GM23338 (cell line): ENCODE results near the gene GTF2F1. TPM values are rescaled to one million over a fixed set of nuclear protein-coding genes. Genes with fewer than 3 reads are reported as not detected.

Experiments used
- ATAC-seq: fragments of 200-7000 bp; cut with Tn5 transposase; 3 replicates; pipeline ENCODE4 v1.9.1; 2020
- DNase-seq: peaks from one replicate; pipeline ENCODE4 v3.0.0-alpha.2; 2015; ENCODE audit warnings: low spot score
- H2AFZ ChIP-seq: fragments of 200-600 bp; sonication (generic); 2 replicates; pipeline ENCODE4 v1.8.0; 2016; ENCODE audit warnings: antibody characterized with exemption, mild to moderate bottlenecking, moderate library complexity
- H3F3A ChIP-seq: fragments of 200-600 bp; sonication (generic); replicated peaks from 2 replicates; pipeline ENCODE4 v1.8.0; 2017; ENCODE audit warnings: antibody characterized with exemption, mixed run types, low read depth
- H3K27ac ChIP-seq: fragments of 200-600 bp; sonication (generic); 2 replicates; pipeline ENCODE4 v1.6.1; 2016; ENCODE audit warnings: low read depth
- H3K27me3 ChIP-seq: fragments of 200-600 bp; sonication (generic); 2 replicates; pipeline ENCODE4 v1.8.0; 2016; ENCODE audit warnings: mild to moderate bottlenecking, mixed run types, moderate library complexity; ENCODE audit not compliant: insufficient read depth
- H3K36me3 ChIP-seq: fragments of 200-600 bp; sonication (generic); 2 replicates; pipeline ENCODE4 v1.8.0; 2016; ENCODE audit warnings: mild to moderate bottlenecking; ENCODE audit not compliant: insufficient read depth
- H3K4me1 ChIP-seq: fragments of 200-600 bp; sonication (generic); 2 replicates; pipeline ENCODE4 v1.8.0; 2016; ENCODE audit warnings: mild to moderate bottlenecking, moderate library complexity; ENCODE audit not compliant: insufficient read depth
- H3K4me2 ChIP-seq: fragments of 200-600 bp; sonication (generic); 2 replicates; pipeline ENCODE4 v1.7.1; 2017; ENCODE audit warnings: mixed run types
- H3K4me3 ChIP-seq: fragments of 200-600 bp; sonication (generic); 2 replicates; pipeline ENCODE4 v1.6.1; 2016; ENCODE audit warnings: mixed run types
- H3K79me2 ChIP-seq: fragments of 200-600 bp; sonication (generic); replicated peaks from 2 replicates; pipeline ENCODE4 v1.8.0; 2017; ENCODE audit warnings: mild to moderate bottlenecking; ENCODE audit not compliant: insufficient read depth
- H3K9me2 ChIP-seq: fragments of 200-600 bp; sonication (generic); 2 replicates; pipeline ENCODE4 v1.8.0; 2017; ENCODE audit not compliant: insufficient read depth
- H4K20me1 ChIP-seq: fragments of 200-600 bp; sonication (generic); replicated peaks from 2 replicates; pipeline ENCODE4 v1.8.0; 2017; ENCODE audit warnings: mild to moderate bottlenecking; ENCODE audit not compliant: insufficient read depth
- H3K27ac Mint-ChIP-seq: 2 replicates; pipeline ENCODE4 v1.8.0; 2020; ENCODE audit warnings: inconsistent platforms, mild to moderate bottlenecking, moderate library complexity, mixed read lengths
- H3K27me3 Mint-ChIP-seq: 3 replicates; pipeline ENCODE4 v1.8.0; 2022; ENCODE audit warnings: low read depth, mild to moderate bottlenecking, moderate library complexity, mixed read lengths, inconsistent platforms; ENCODE audit not compliant: insufficient read depth, poor library complexity
- H3K36me3 Mint-ChIP-seq: 3 replicates; pipeline ENCODE4 v1.8.0; 2021; ENCODE audit warnings: low read depth, mild to moderate bottlenecking, inconsistent platforms, moderate library complexity, mixed read lengths
- H3K4me1 Mint-ChIP-seq: 3 replicates; pipeline ENCODE4 v1.8.0; 2020; ENCODE audit warnings: mild to moderate bottlenecking, inconsistent platforms, mixed read lengths
- H3K4me3 Mint-ChIP-seq: 3 replicates; pipeline ENCODE4 v1.8.0; 2021; ENCODE audit warnings: moderate library complexity, mild to moderate bottlenecking, inconsistent platforms, mixed read lengths
- H3K9me3 Mint-ChIP-seq: 3 replicates; pipeline ENCODE4 v1.8.0; 2020; ENCODE audit warnings: moderate library complexity, mild to moderate bottlenecking, inconsistent platforms, mixed read lengths
- CREB1 ChIP-seq: fragments of 250-450 bp; sonication (Bioruptor Pico); IDR thresholded peaks from 2 replicates; pipeline ENCODE4 v1.5.0; 2020; ENCODE audit warnings: low read depth, mild to moderate bottlenecking, moderate library complexity
- EZH2phosphoT487 ChIP-seq: fragments of 200-600 bp; sonication (generic); IDR thresholded peaks from one replicate; pipeline ENCODE4 v1.8.1; 2018; ENCODE audit warnings: antibody characterized with exemption; ENCODE audit not compliant: unreplicated experiment
- JUNB ChIP-seq: IDR thresholded peaks from one replicate; pipeline ENCODE4 v1.6.1; 2016; ENCODE audit warnings: antibody characterized with exemption; ENCODE audit not compliant: unreplicated experiment
- NANOG ChIP-seq: IDR thresholded peaks from 2 replicates; pipeline ENCODE4 v1.6.1; 2016; ENCODE audit warnings: antibody characterized with exemption, borderline replicate concordance
- POLR2AphosphoS5 ChIP-seq: IDR thresholded peaks from 2 replicates; pipeline ENCODE4 v1.6.1; 2016; ENCODE audit warnings: antibody characterized with exemption, low read depth
- ZNF331 ChIP-seq: fragments of 250-450 bp; sonication (Bioruptor Pico); IDR thresholded peaks from 2 replicates; pipeline ENCODE4 v1.5.0; 2020; ENCODE audit warnings: low read depth, mild to moderate bottlenecking, moderate library complexity
- polyA plus RNA-seq: library from polyadenylated mRNA; unstranded; fragments of >200 nt; fragmentation: Nextera tagmentation; extraction: Ambion mirVana; gene quantifications from 2 replicates; pipeline ENCODE4 v1.2.1, GENCODE V29; 2016
- total RNA-seq: library from RNA; depleted of rRNA; stranded (reverse); fragments of >200 nt; shearing (Covaris generic); gene quantifications from 2 replicates; pipeline ENCODE4 v1.2.3, GENCODE V29; 2014
- TF ChIP-seq, protein P1 (sequence below): IDR thresholded peaks from one replicate; pipeline ENCODE4 v1.6.1; 2018; ENCODE audit warnings: antibody characterized with exemption; ENCODE audit not compliant: unreplicated experiment
- TF ChIP-seq, protein P2 (sequence below): fragments of 250-450 bp; sonication (Bioruptor Pico); IDR thresholded peaks from 2 replicates; pipeline ENCODE4 v1.5.0; 2020; ENCODE audit warnings: mild to moderate bottlenecking, moderate library complexity

GTF2F1 gene
- total and polyA plus RNA-seq, 2 experiments from 2014 or later: 62.1 to 65.5 TPM

DNA sequence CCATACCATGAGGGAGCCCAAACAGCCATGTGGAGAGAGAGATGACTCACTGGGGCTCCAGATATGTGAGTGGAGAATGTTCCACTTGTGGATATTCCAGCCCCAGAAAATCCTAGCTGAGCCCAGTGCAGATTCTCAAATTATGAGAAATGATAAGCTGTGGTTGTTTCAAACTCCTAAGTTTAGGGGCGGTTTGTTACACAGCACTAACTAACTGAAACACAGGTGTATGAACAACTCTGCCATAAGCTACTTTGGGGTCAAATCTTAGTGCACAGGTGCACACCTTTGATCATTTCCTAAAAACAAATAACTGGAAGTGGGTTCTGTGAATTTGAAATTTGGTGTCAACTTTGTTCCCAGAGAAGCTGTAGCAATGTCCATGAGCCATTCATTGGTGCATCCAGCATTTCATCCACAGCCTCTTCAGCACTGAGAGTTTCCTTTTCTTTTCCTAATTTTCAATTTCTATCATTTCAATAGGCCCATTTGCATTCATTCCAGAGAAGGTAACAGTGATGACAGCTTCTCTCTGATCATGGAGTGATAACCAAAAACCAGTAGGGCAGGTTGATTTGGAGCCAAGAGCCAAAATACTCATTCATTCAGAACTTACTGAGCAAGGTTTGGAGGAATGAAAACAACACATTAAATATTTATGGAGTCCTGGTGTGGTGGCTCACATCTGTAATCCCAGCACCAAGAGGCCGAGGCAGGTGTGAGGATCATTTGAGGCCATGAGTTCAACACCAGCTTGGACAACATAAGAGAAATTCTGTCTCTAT, 40.4 kb downstream of the GTF2F1 start:
- Mint-ChIP-seq H3K27ac (no peak overlapping the region), H3K36me3 (0 out of 3 replicates have a peak, but pooled peaks cover 3% of the 10 kb centered on the region), H3K4me1 (no peaks in the 10 kb centered on the region), H3K9me3 (peaks cover 61% of the 10 kb centered on the region), H3K4me3 (no peak overlapping the region), H3K27me3 (no peaks in the 10 kb centered on the region)
- DNase-seq (no peak), ATAC-seq (no peak)
- Histone ChIP-seq H3K79me2 (no peaks in the 10 kb centered on the region), H3K4me1 (no peaks in the 10 kb centered on the region), H3K9me2 (no peaks in the 10 kb centered on the region), H3K4me2 (no peak overlapping the region), H2AFZ (no peak overlapping the region), H4K20me1 (no peaks in the 10 kb centered on the region), H3K27ac (no peak overlapping the region), H3K36me3 (no peaks in the 10 kb centered on the region), H3K4me3 (no peak overlapping the region), H3K27me3 (no peaks in the 10 kb centered on the region), H3F3A (no peaks in the 10 kb centered on the region)
- TF ChIP-seq, protein P1, sequence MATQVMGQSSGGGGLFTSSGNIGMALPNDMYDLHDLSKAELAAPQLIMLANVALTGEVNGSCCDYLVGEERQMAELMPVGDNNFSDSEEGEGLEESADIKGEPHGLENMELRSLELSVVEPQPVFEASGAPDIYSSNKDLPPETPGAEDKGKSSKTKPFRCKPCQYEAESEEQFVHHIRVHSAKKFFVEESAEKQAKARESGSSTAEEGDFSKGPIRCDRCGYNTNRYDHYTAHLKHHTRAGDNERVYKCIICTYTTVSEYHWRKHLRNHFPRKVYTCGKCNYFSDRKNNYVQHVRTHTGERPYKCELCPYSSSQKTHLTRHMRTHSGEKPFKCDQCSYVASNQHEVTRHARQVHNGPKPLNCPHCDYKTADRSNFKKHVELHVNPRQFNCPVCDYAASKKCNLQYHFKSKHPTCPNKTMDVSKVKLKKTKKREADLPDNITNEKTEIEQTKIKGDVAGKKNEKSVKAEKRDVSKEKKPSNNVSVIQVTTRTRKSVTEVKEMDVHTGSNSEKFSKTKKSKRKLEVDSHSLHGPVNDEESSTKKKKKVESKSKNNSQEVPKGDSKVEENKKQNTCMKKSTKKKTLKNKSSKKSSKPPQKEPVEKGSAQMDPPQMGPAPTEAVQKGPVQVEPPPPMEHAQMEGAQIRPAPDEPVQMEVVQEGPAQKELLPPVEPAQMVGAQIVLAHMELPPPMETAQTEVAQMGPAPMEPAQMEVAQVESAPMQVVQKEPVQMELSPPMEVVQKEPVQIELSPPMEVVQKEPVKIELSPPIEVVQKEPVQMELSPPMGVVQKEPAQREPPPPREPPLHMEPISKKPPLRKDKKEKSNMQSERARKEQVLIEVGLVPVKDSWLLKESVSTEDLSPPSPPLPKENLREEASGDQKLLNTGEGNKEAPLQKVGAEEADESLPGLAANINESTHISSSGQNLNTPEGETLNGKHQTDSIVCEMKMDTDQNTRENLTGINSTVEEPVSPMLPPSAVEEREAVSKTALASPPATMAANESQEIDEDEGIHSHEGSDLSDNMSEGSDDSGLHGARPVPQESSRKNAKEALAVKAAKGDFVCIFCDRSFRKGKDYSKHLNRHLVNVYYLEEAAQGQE: no peak
- no peak for TF ChIP-seq ZNF331 (CRISPR knock-in tag)
- TF ChIP-seq, protein P2, sequence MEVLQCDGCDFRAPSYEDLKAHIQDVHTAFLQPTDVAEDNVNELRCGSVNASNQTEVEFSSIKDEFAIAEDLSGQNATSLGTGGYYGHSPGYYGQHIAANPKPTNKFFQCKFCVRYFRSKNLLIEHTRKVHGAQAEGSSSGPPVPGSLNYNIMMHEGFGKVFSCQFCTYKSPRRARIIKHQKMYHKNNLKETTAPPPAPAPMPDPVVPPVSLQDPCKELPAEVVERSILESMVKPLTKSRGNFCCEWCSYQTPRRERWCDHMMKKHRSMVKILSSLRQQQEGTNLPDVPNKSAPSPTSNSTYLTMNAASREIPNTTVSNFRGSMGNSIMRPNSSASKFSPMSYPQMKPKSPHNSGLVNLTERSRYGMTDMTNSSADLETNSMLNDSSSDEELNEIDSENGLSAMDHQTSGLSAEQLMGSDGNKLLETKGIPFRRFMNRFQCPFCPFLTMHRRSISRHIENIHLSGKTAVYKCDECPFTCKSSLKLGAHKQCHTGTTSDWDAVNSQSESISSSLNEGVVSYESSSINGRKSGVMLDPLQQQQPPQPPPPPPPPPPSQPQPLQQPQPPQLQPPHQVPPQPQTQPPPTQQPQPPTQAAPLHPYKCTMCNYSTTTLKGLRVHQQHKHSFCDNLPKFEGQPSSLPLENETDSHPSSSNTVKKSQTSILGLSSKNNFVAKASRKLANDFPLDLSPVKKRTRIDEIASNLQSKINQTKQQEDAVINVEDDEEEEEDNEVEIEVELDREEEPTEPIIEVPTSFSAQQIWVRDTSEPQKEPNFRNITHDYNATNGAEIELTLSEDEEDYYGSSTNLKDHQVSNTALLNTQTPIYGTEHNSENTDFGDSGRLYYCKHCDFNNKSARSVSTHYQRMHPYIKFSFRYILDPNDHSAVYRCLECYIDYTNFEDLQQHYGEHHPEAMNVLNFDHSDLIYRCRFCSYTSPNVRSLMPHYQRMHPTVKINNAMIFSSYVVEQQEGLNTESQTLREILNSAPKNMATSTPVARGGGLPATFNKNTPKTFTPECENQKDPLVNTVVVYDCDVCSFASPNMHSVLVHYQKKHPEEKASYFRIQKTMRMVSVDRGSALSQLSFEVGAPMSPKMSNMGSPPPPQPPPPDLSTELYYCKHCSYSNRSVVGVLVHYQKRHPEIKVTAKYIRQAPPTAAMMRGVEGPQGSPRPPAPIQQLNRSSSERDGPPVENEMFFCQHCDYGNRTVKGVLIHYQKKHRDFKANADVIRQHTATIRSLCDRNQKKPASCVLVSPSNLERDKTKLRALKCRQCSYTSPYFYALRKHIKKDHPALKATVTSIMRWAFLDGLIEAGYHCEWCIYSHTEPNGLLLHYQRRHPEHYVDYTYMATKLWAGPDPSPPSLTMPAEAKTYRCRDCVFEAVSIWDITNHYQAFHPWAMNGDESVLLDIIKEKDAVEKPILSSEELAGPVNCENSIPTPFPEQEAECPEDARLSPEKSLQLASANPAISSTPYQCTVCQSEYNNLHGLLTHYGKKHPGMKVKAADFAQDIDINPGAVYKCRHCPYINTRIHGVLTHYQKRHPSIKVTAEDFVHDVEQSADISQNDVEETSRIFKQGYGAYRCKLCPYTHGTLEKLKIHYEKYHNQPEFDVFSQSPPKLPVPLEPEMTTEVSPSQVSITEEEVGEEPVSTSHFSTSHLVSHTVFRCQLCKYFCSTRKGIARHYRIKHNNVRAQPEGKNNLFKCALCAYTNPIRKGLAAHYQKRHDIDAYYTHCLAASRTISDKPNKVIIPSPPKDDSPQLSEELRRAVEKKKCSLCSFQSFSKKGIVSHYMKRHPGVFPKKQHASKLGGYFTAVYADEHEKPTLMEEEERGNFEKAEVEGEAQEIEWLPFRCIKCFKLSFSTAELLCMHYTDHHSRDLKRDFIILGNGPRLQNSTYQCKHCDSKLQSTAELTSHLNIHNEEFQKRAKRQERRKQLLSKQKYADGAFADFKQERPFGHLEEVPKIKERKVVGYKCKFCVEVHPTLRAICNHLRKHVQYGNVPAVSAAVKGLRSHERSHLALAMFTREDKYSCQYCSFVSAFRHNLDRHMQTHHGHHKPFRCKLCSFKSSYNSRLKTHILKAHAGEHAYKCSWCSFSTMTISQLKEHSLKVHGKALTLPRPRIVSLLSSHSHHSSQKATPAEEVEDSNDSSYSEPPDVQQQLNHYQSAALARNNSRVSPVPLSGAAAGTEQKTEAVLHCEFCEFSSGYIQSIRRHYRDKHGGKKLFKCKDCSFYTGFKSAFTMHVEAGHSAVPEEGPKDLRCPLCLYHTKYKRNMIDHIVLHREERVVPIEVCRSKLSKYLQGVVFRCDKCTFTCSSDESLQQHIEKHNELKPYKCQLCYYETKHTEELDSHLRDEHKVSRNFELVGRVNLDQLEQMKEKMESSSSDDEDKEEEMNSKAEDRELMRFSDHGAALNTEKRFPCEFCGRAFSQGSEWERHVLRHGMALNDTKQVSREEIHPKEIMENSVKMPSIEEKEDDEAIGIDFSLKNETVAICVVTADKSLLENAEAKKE (CRISPR knock-in tag): no peak
- TF ChIP-seq JUNB: no peak
- no peak for TF ChIP-seq EZH2phosphoT487
- TF ChIP-seq NANOG: no peak
- TF ChIP-seq CREB1 (CRISPR knock-in tag): no peak
- no peak for TF ChIP-seq POLR2AphosphoS5
